HL-60 (cell line): ENCODE measurements around the gene PATE2.

Source experiments
- DNase-seq, 2 experiments: peaks; one replicate each; pipeline ENCODE4 v3.0.0-alpha.2; 2010 to 2020; ENCODE audit warnings: low read depth in 1 of 2, low spot score in 1 of 2
- H3K27ac ChIP-seq: fragments of 250-450 bp; sonication (Bioruptor Pico); replicated peaks from 2 replicates; pipeline ENCODE4 v1.5.1; 2020; ENCODE audit warnings: mild to moderate bottlenecking, moderate library complexity
- H3K27me3 ChIP-seq: fragments of 250-450 bp; sonication (Bioruptor Pico); 2 replicates; pipeline ENCODE4 v1.5.1; 2021; ENCODE audit warnings: mild to moderate bottlenecking, moderate library complexity; ENCODE audit not compliant: insufficient read depth, poor library complexity, severe bottlenecking
- H3K4me3 ChIP-seq: replicated peaks from 2 replicates; pipeline ENCODE4 v1.5.1; 2011; ENCODE audit warnings: mild to moderate bottlenecking, control low read depth, low read length; ENCODE audit not compliant: insufficient read depth
- CTCF ChIP-seq: IDR thresholded peaks from one replicate; pipeline ENCODE4 v1.5.1; 2011; ENCODE audit warnings: low read length, control low read depth, inconsistent platforms; ENCODE audit not compliant: insufficient read depth
- GABPA ChIP-seq: IDR thresholded peaks from 2 replicates; pipeline ENCODE4 v1.6.1; 2012; ENCODE audit warnings: low read depth
- POLR2AphosphoS5 ChIP-seq: IDR thresholded peaks from 2 replicates; pipeline ENCODE4 v1.6.1; 2012; ENCODE audit warnings: low read depth
- SPI1 ChIP-seq: IDR thresholded peaks from 2 replicates; pipeline ENCODE4 v1.6.1; 2012; ENCODE audit warnings: low read depth, mild to moderate bottlenecking, borderline replicate concordance
- TF ChIP-seq, protein P1 (sequence below): IDR thresholded peaks from 2 replicates; pipeline ENCODE4 v1.6.1; 2012; ENCODE audit warnings: low read depth; ENCODE audit not compliant: insufficient replicate concordance

Gene PATE2

DNA sequence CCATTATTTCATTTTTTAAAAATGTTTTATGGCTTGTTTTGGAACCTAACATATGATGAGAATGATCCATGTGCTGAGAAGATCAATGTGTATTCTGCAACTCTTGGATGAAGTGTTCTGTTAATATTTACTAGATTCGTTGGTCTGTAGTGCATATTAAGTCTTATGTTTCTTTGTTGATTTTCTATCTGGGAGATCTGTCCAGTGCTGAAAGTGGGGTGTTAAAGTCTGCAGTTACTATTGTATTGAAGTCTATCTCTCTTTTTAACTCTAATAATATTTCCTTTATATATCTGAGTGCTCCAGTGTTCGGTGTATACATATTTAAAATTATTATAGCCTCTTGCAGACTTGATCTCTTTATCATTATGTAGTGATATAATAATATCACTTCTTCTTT is 21.2 kb upstream of the PATE2 start:
- TF ChIP-seq POLR2AphosphoS5 = no peak
- TF ChIP-seq, protein P1, sequence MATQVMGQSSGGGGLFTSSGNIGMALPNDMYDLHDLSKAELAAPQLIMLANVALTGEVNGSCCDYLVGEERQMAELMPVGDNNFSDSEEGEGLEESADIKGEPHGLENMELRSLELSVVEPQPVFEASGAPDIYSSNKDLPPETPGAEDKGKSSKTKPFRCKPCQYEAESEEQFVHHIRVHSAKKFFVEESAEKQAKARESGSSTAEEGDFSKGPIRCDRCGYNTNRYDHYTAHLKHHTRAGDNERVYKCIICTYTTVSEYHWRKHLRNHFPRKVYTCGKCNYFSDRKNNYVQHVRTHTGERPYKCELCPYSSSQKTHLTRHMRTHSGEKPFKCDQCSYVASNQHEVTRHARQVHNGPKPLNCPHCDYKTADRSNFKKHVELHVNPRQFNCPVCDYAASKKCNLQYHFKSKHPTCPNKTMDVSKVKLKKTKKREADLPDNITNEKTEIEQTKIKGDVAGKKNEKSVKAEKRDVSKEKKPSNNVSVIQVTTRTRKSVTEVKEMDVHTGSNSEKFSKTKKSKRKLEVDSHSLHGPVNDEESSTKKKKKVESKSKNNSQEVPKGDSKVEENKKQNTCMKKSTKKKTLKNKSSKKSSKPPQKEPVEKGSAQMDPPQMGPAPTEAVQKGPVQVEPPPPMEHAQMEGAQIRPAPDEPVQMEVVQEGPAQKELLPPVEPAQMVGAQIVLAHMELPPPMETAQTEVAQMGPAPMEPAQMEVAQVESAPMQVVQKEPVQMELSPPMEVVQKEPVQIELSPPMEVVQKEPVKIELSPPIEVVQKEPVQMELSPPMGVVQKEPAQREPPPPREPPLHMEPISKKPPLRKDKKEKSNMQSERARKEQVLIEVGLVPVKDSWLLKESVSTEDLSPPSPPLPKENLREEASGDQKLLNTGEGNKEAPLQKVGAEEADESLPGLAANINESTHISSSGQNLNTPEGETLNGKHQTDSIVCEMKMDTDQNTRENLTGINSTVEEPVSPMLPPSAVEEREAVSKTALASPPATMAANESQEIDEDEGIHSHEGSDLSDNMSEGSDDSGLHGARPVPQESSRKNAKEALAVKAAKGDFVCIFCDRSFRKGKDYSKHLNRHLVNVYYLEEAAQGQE = peak; percentile 86
- H3K27ac ChIP-seq = no peak overlapping the region
- no peak overlapping the region for H3K4me3 ChIP-seq
- DNase-seq = no peak
- no peaks in the 10 kb centered on the region for H3K27me3 ChIP-seq

DNA sequence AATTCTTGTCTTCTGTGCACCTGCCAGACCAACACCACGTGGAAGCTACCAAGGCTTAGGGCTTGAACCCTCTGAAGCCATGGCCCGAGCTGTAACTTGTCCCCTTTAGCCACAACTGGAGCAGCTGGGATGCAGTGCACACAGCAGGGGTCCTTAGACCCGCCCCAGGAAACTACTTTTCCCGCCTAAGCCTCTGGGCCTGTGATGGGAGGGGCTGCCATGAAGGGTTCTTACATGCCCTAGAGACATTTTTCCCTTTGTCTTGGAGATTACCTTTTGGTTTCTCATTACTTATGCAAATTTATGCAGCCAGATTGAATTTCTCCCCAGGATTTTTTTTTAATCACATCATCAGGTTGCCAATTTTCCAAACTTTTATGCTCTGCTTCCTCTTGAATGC is 19.0 kb upstream of the PATE2 start:
- no peak for DNase-seq
- no peak overlapping the region for H3K27ac ChIP-seq
- no peak overlapping the region for H3K4me3 ChIP-seq
- TF ChIP-seq CTCF (no peak), SPI1 (no peak), GABPA (no peak)
- TF ChIP-seq, protein P1 = no peak
- no peaks in the 10 kb centered on the region for H3K27me3 ChIP-seq

DNA sequence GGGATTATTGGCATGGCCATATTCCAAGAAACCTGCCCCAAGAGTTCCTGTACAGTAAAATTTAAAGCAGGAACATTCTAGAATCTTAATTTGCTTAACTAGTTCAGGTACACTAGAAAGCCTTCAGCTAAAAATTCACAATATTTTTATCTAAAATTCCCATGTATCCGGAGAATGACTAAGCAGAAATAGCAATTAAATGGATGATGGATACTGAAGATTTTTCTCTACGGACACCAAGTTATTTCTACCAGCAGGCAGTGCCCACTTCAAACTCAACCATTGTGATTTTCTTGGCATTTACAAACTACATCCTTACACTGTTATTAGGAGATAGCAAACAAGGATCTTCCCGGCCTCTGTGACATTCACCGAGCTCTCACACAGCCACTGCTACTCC is 12.2 kb upstream of the PATE2 start:
- no peaks in the 10 kb centered on the region for H3K27me3 ChIP-seq
- no peak overlapping the region for H3K27ac ChIP-seq
- TF ChIP-seq CTCF (no peak), GABPA (no peak), POLR2AphosphoS5 (no peak)
- TF ChIP-seq, protein P1 = no peak
- DNase-seq = no peak
- no peak overlapping the region for H3K4me3 ChIP-seq

GRCh38 chr11:125787827-125788226 is 9.2 kb upstream of the PATE2 start, which contains the start of gene PATE3:
TSS of gene PATE3 (plus strand) at chr11:125788127. CDS start at chr11:125788152, 25 bp downstream.
- Histone ChIP-seq H3K27ac (no peak within 1 kb of the TSS), H3K4me3 (no peak within 1 kb of the TSS), H3K27me3 (no peaks in the 10 kb centered on the region)
- TF ChIP-seq GABPA (no peak), SPI1 (no peak), CTCF (no peak), POLR2AphosphoS5 (no peak)
- TF ChIP-seq, protein P1 = no peak
- no peak for DNase-seq
